ENCODE data around the gene SOCS1. TPM values are rescaled to one million over a fixed set of nuclear protein-coding genes. Genes with fewer than 3 reads are reported as not detected.

Gene SOCS1
- total RNA-seq, 2 experiments from 2014 or later, result 23.4 to 47.1 TPM

GRCh38 chr16:11280616-11281522 lies 24.9 kb upstream of the SOCS1 start, which contains the start of gene PRM1:
TSS of gene PRM1 (minus strand) at chr16:11281330. CDS start at chr16:11281238, 92 bp downstream.
- Histone ChIP-seq H3K9me2 (ENCODE audit: insufficient read depth, low read length) (no peaks in the 10 kb centered on the region), H3K4me2 (ENCODE audit: low read length) (no peak within 1 kb of the TSS), H3K36me3 (ENCODE audit: insufficient read depth, low read length) (no peaks in the 10 kb centered on the region), H4K20me1 (ENCODE audit: insufficient read depth, low read length) (no peaks in the 10 kb centered on the region), H3K27ac (ENCODE audit: low read depth, low read length, poor library complexity, severe bottlenecking) (no peak within 1 kb of the TSS), H3K4me1 (ENCODE audit: insufficient read depth, low read length, poor library complexity, severe bottlenecking) (peaks cover 12% of the 10 kb centered on the region), H2AFZ (ENCODE audit: low read length) (no peak within 1 kb of the TSS), H3K4me3 (ENCODE audit: low read depth, low read length, poor library complexity, severe bottlenecking) (no peak within 1 kb of the TSS), H3K79me2 (ENCODE audit: insufficient read depth, low read depth, low read length) (no peaks in the 10 kb centered on the region), H3K9me3 (ENCODE audit: low read length) (no peaks in the 10 kb centered on the region)
- BruUV-seq (replicated peaks), result no TSS peak
- intact Hi-C loops (cut with micrococcal nuclease; ENCODE audit: unreplicated experiment), result no loop called here
- TF ChIP-seq CTCF (conservative IDR thresholded peaks at IDR 0.05; ENCODE audit: low read length), result no peak
- no peak for TF ChIP-seq EZH2phosphoT487 (IDR thresholded peaks at IDR 0.05; ENCODE audit: borderline replicate concordance, low read depth, low read length)
- no peak for DNase-seq (ENCODE audit: low spot score)
- CTCF ChIA-PET (ENCODE audit: unreplicated experiment), result no interaction called here
- POLR2A ChIA-PET, result no interaction called here

DNA sequence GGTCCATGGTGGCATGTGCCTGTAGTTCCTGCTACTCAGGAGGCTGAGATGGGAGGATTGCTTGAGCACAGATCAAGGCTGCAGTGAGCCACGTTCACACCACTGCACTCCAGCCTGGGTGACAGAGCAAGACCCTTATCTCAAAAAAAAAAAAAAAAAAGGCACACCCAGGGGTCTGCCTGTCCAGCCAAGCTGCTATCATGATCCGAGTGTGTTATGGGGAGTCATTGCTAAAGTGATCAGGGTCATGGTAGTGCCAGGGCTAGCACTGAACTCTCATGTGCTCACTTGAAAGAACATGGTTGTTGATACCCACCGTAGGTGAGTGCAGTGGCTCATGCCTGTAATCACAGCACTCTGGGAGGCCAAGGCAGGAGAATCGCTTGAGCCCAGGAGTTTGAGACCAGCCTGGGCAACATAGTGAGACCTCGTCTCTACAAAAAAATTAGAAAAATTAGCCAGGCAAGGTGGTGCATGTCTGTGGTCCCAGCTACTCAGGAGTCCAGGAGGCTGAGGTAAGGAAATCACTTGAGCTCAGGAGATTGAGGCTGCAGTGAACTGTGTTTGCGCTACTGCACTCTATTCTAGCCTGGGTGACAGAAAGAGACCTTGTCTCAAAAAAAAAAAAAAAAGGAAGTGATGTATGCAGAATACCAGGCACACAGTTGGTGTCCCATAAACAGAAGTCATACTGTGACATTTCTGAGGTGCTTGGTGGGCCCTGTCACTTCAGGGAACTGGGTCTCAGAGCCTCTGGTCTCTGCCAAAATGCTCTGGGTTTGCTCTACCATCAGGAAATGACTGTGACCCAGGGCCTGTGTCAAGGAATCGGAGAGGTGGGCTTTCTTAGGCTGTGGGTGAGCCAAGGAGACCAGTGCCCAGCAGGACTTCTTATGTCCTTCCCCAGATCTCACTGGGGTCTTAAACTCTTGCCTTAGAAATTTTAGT lies 23.0 kb upstream of the SOCS1 start:
- Histone ChIP-seq H3K4me3 (ENCODE audit: low read depth, low read length, poor library complexity, severe bottlenecking) (no peak overlapping the region), H3K79me2 (ENCODE audit: insufficient read depth, low read depth, low read length) (no peaks in the 10 kb centered on the region), H4K20me1 (ENCODE audit: insufficient read depth, low read length) (no peaks in the 10 kb centered on the region), H3K4me1 (ENCODE audit: insufficient read depth, low read length, poor library complexity, severe bottlenecking) (peaks cover 12% of the 10 kb centered on the region), H3K4me2 (ENCODE audit: low read length) (peak overlapping the region; percentile 7; the same call in 1 of the 2 replicates), H3K27ac (ENCODE audit: low read depth, low read length, poor library complexity, severe bottlenecking) (no peak overlapping the region), H3K9me2 (ENCODE audit: insufficient read depth, low read length) (no peaks in the 10 kb centered on the region), H2AFZ (ENCODE audit: low read length) (peak overlapping the region; percentile 34; the same call in 1 of the 2 replicates), H3K36me3 (ENCODE audit: insufficient read depth, low read length) (no peaks in the 10 kb centered on the region), H3K9me3 (ENCODE audit: low read length) (no peaks in the 10 kb centered on the region)
- intact Hi-C loops (cut with micrococcal nuclease; ENCODE audit: unreplicated experiment), result no loop called here
- POLR2A ChIA-PET, result interaction anchor here (0.6 to 0.7 kb wide), 2 partner anchors 12 to 13 kb away, joined by 3 read pairs; no protein-coding TSS in a partner anchor
- no TSS peak for BruUV-seq (replicated peaks)
- TF ChIP-seq EZH2phosphoT487 (IDR thresholded peaks at IDR 0.05; ENCODE audit: borderline replicate concordance, low read depth, low read length) (no peak), CTCF (conservative IDR thresholded peaks at IDR 0.05; ENCODE audit: low read length) (no peak)
- CTCF ChIA-PET (ENCODE audit: unreplicated experiment), result no interaction called here
- no peak for DNase-seq (ENCODE audit: low spot score)

Measured in OCI-LY7 (cell line).